GM18505 (cell line): ENCODE measurements around the gene ATM.

Source experiments
- ATAC-seq: cut with Tn5 transposase; IDR thresholded peaks from one replicate; pipeline ENCODE4 v1.9.1; 2021; ENCODE audit not compliant: unreplicated experiment
- POLR2A ChIP-seq: IDR thresholded peaks from 4 replicates; pipeline ENCODE4 v1.6.1; 2011; ENCODE audit warnings: borderline replicate concordance; ENCODE audit not compliant: insufficient read depth, insufficient read length; ENCODE audit errors: extremely low read depth

Gene ATM

GRCh38 chr11:108224911-108225786, 2.3 kb downstream of the ATM start:
- peak; percentile 46 for TF ChIP-seq POLR2A
- ATAC-seq, result peak; percentile 22

- ATAC-seq, result no peak
- TF ChIP-seq POLR2A, result no peak
Observed at GRCh38 chr11:108226036-108226435, 3.2 kb downstream of the ATM start.

- ATAC-seq, result no peak
- TF ChIP-seq POLR2A, result no peak
Observed at GRCh38 chr11:108228251-108228650, 5.4 kb downstream of the ATM start.

- ATAC-seq, result no peak
- TF ChIP-seq POLR2A, result no peak
Observed at GRCh38 chr11:108233277-108233945, 10.5 kb downstream of the ATM start.

- no peak for ATAC-seq
- no peak for TF ChIP-seq POLR2A
Observed at GRCh38 chr11:108235192-108235591, 12.3 kb downstream of the ATM start.

- TF ChIP-seq POLR2A, result no peak
- ATAC-seq, result no peak
Observed at GRCh38 chr11:108235633-108236032, 12.8 kb downstream of the ATM start.

GRCh38 chr11:108237058-108237481, 14.2 kb downstream of the ATM start:
- peak; percentile 26 for TF ChIP-seq POLR2A
- no peak for ATAC-seq

GRCh38 chr11:108239076-108239475, 16.2 kb downstream of the ATM start:
- TF ChIP-seq POLR2A, result no peak
- no peak for ATAC-seq

GRCh38 chr11:108241330-108242037, 18.6 kb downstream of the ATM start:
- TF ChIP-seq POLR2A, result no peak
- ATAC-seq, result no peak

- no peak for TF ChIP-seq POLR2A
- no peak for ATAC-seq
Observed at GRCh38 chr11:108242422-108242821, 19.6 kb downstream of the ATM start.

- no peak for ATAC-seq
- no peak for TF ChIP-seq POLR2A
Observed at GRCh38 chr11:108246308-108246707, 23.4 kb downstream of the ATM start.

- no peak for ATAC-seq
- TF ChIP-seq POLR2A, result no peak
Observed at GRCh38 chr11:108246885-108247284, 24.0 kb downstream of the ATM start.

- ATAC-seq, result no peak
- no peak for TF ChIP-seq POLR2A
Observed at GRCh38 chr11:108253176-108253575, 30.3 kb downstream of the ATM start.
